ENCODE measurements around the gene ING5.

DNA sequence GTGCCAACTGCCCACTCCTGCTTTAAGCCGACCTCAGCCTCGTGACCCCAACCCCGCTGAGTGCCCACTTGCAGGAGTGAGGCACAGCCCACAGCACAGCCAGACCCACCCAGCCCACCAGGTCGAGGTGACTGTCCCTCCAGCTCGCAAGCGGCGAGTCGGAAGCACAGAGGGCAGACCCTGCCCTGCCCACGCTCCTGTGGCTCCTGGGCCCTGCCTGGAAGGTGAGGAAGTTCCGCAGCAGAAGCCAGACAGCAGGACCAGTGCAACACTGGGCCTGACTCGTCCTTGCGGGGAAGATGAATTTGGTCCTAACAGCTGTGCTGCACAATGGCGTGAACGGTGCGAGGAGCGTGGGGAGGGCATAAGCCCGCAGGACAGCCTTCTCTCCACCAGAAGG lies 25.2 kb upstream of the ING5 start:
- TF ChIP-seq, protein P1, sequence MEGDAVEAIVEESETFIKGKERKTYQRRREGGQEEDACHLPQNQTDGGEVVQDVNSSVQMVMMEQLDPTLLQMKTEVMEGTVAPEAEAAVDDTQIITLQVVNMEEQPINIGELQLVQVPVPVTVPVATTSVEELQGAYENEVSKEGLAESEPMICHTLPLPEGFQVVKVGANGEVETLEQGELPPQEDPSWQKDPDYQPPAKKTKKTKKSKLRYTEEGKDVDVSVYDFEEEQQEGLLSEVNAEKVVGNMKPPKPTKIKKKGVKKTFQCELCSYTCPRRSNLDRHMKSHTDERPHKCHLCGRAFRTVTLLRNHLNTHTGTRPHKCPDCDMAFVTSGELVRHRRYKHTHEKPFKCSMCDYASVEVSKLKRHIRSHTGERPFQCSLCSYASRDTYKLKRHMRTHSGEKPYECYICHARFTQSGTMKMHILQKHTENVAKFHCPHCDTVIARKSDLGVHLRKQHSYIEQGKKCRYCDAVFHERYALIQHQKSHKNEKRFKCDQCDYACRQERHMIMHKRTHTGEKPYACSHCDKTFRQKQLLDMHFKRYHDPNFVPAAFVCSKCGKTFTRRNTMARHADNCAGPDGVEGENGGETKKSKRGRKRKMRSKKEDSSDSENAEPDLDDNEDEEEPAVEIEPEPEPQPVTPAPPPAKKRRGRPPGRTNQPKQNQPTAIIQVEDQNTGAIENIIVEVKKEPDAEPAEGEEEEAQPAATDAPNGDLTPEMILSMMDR (IDR thresholded peaks at IDR 0.05) = no peak
- TF ChIP-seq POLR2A (IDR thresholded peaks at IDR 0.05) = no peak
